Naive thymus-derived CD8-positive, alpha-beta T cell (primary cell): ENCODE results near the gene PKIG. TPM values are rescaled to one million over a fixed set of nuclear protein-coding genes. Genes with fewer than 3 reads are reported as not detected.

Experiments used
- ATAC-seq, 2 donors: fragments of 150-1000 bp; cut with Tn5 transposase in 1 of 2; sonication (Bioruptor Pico), chemical (Tn5 transposase) in 1 of 2; 1 replicate in 1 of 2; 2 replicates in 1 of 2; pipeline ENCODE4 v1.10.0; 2021; ENCODE audit warnings: mild to moderate bottlenecking in 2 of 2, moderate library complexity in 2 of 2
- POLR2A ChIA-PET: fragments of 350-600 bp; sonication (Branson Sonifier 250); formaldehyde crosslinking; loops from one replicate; lab custom pipeline; 2021; ENCODE audit warnings: antibody characterized with exemption; lab: Charles Lee
- DNase-seq, 10 donors: peaks; one replicate each; pipeline versions ENCODE4 v3.0.0 to v3.0.0-alpha.2; 2020 to 2022
- H3K27ac Mint-ChIP-seq, 10 donors: one replicate each; pipeline ENCODE4 v1.8.0; 2020 to 2022; ENCODE audit warnings: mild to moderate bottlenecking in 10 of 10, mixed read lengths in 10 of 10, moderate library complexity in 4 of 10, inconsistent platforms in 1 of 10
- H3K27me3 Mint-ChIP-seq, 5 donors: one replicate each; pipeline ENCODE4 v1.8.0; 2021 to 2022; ENCODE audit warnings: mixed read lengths in 5 of 5
- H3K36me3 Mint-ChIP-seq, 3 donors: one replicate each; pipeline ENCODE4 v1.8.0; 2020 to 2022; ENCODE audit warnings: mixed read lengths in 3 of 3, mild to moderate bottlenecking in 2 of 3, inconsistent platforms in 1 of 3
- H3K4me1 Mint-ChIP-seq, 4 donors: one replicate each; pipeline ENCODE4 v1.8.0; 2021 to 2022; ENCODE audit warnings: mixed read lengths in 4 of 4
- H3K4me3 Mint-ChIP-seq, 10 donors: one replicate each; pipeline ENCODE4 v1.8.0; 2020 to 2022; ENCODE audit warnings: mild to moderate bottlenecking in 10 of 10, mixed read lengths in 10 of 10, moderate library complexity in 6 of 10, inconsistent platforms in 1 of 10
- H3K9me3 Mint-ChIP-seq, 9 donors: one replicate each; pipeline ENCODE4 v1.8.0; 2020 to 2022; ENCODE audit warnings: mixed read lengths in 9 of 9, mild to moderate bottlenecking in 3 of 9, inconsistent platforms in 1 of 9, moderate library complexity in 1 of 9
- polyA plus RNA-seq, 3 donors: library from polyadenylated mRNA; unstranded; fragments of 300-500 nt; fragmentation: Illumina TruSeq; gene quantifications; one replicate each; pipeline ENCODE4 v1.2.3, GENCODE V29; 2021
- total RNA-seq, 8 experiments: library from RNA in 2 of 8; stranded (reverse) in 2 of 8; gene quantifications; one replicate each; pipeline ENCODE4 v1.2.3 and lab custom pipeline; 2021 to 2026

The PKIG gene
- total and polyA plus RNA-seq, 5 experiments from 2014 or later, result 6.1 to 9.0 (median 8.1) TPM

DNA sequence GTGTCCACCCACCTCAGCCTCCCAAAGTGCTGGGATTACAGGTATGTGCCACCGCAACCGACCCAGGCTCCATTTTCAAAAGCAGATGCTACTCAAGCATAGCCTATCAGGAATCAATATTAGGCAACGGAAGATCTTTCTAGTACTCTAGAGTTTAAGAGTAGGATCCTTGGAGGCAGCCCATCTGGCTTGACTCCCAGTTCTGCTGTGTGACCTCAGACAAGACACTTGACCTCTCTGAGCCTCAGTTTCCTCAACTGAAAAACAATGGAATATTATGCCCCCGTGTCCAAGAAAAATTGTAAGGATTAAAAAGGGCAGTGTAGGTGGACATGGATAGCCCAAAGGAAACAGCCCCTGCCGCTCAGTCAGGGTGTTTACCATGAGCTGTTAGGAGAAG lies 54.7 kb downstream of the PKIG start:
- ATAC-seq (no peak), DNase-seq (no peak)
- H3K27me3 Mint-ChIP-seq, result no peaks in the 10 kb centered on the region
- no peak overlapping the region for H3K4me3 Mint-ChIP-seq
- no peak overlapping the region for H3K27ac Mint-ChIP-seq
- H3K9me3 Mint-ChIP-seq, result no peaks in the 10 kb centered on the region
- H3K36me3 Mint-ChIP-seq, result peaks cover 4 to 62% (median 30%) of the 10 kb centered on the region in 3 donors
- H3K4me1 Mint-ChIP-seq, result peaks cover 18 to 24% (median 19%) of the 10 kb centered on the region in 4 donors
- POLR2A ChIA-PET, result interaction anchor here (1.2 to 1.6 kb wide), 2 partner anchors 8 to 14 kb away, joined by 3 to 4 read pairs; no protein-coding TSS in a partner anchor

DNA sequence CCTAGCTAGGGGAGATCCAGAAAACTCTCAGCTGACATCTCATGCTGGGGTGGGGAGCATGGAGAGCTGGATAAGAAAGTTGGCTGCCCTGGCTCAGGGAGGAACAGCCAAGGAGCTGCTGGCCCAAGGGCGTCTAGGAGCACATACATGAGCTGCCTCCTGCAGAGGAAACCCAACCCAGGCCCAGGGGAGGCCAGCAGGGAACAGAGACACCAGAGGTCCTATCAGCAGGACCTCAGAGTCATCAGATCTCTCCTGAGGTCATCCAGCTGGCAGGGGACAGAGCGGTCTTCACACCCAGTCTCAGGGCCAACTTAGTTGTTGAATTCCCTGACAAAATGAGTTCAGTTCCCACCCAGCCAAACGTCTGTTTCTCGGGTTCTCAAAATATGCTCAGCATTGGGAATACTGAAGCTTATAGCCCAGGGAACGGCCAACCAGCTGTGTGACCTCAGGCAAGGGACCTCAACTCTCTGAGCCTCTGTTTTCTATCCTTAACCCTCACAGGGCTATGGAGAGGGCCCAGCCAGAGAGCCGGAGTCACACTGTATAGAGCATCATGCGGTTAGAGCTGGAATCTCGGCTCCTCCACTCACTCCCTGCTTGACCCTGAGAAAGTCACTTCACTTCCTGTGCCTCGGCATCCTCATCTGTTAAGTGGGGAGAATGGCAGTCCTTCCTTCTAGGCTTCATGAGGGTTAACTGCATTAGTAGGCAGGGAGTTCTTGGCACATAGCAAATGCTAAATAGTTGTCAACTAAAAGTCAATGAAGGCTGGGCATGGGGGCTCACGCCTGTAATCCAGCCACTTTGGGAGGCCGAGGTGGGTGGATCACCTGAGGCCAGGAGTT lies 55.4 kb downstream of the PKIG start:
- POLR2A ChIA-PET, result interaction anchor here (1.2 to 1.6 kb wide), 2 partner anchors 9 to 13 kb away, joined by 3 to 4 read pairs; no protein-coding TSS in a partner anchor
- peaks cover 4 to 58% (median 30%) of the 10 kb centered on the region in 3 donors for H3K36me3 Mint-ChIP-seq
- H3K9me3 Mint-ChIP-seq, result no peaks in the 10 kb centered on the region
- no peaks in the 10 kb centered on the region for H3K27me3 Mint-ChIP-seq
- no peak overlapping the region for H3K4me3 Mint-ChIP-seq
- H3K27ac Mint-ChIP-seq, result peak overlapping the region in 1 of 10 donors; percentile 48
- ATAC-seq, result no peak
- peaks cover 24 to 31% (median 26%) of the 10 kb centered on the region in 4 donors for H3K4me1 Mint-ChIP-seq
- no peak for DNase-seq

DNA sequence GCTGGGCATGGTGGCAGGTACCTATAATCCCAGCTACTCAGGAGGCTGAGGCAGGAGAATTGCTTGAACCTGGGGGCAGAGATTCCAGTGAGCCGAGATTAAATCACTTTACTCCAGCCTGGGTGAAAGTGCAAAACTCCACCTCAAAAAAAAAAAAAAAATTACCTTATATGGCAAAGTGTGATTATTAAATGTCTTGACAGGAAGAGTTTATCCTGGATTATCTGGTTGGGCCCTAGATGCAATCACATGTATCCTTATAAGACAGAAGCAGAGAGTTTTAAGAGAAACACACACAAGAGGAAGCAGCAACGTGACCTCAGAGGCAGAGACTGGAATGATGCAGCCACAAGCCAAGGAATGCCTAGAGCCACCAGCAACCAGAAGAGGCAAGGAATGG lies 58.1 kb downstream of the PKIG start:
- H3K9me3 Mint-ChIP-seq, result no peaks in the 10 kb centered on the region
- peak overlapping the region in 1 of 10 donors; percentile 4 for H3K4me3 Mint-ChIP-seq
- DNase-seq, result no peak
- no peak for ATAC-seq
- POLR2A ChIA-PET, result interaction anchor here (1.0 kb wide), 1 partner anchor 23 kb away, joined by 3 read pairs; no protein-coding TSS in a partner anchor
- H3K36me3 Mint-ChIP-seq, result peaks cover 4 to 33% (median 25%) of the 10 kb centered on the region in 3 donors
- H3K4me1 Mint-ChIP-seq, result peaks cover 39 to 59% (median 53%) of the 10 kb centered on the region in 4 donors
- no peaks in the 10 kb centered on the region for H3K27me3 Mint-ChIP-seq
- peak overlapping the region in 6 of 10 donors; percentile 25 to 100 (median 54) for H3K27ac Mint-ChIP-seq

DNA sequence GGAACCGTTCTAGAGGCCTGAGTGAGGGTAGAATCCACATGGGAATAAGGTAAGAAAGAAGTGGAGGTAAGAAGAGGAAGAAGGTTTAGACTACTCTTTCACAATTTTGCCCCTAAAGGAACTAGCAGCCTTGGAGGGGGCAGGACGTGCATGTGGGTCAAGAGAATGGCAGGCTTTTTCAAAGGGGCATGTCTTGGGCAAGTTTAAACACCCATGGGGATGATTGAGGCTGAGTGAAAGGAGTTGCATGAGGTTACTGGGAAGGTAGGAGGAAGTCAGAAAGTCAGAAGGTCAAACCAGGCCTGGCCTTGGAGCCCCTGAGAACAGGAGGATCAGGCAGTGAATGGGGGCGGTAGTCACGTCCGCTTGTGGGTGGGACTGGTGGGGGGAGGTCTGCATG lies 58.9 kb downstream of the PKIG start:
- Mint-ChIP-seq H3K36me3 (peaks cover 4 to 25% (median 18%) of the 10 kb centered on the region in 3 donors), H3K4me3 (peak overlapping the region; percentile 3 to 79 (median 26)), H3K27ac (peak overlapping the region; percentile 83 to 100 (median 94)), H3K4me1 (peaks cover 43 to 67% (median 61%) of the 10 kb centered on the region in 4 donors), H3K27me3 (no peaks in the 10 kb centered on the region), H3K9me3 (no peaks in the 10 kb centered on the region)
- POLR2A ChIA-PET, result interaction anchor here (1.4 to 6.6 kb wide), 4 partner anchors 9 to 31 kb away, joined by 4 to 84 read pairs (median 26); no protein-coding TSS in a partner anchor
- DNase-seq, result no peak
- no peak for ATAC-seq

DNA sequence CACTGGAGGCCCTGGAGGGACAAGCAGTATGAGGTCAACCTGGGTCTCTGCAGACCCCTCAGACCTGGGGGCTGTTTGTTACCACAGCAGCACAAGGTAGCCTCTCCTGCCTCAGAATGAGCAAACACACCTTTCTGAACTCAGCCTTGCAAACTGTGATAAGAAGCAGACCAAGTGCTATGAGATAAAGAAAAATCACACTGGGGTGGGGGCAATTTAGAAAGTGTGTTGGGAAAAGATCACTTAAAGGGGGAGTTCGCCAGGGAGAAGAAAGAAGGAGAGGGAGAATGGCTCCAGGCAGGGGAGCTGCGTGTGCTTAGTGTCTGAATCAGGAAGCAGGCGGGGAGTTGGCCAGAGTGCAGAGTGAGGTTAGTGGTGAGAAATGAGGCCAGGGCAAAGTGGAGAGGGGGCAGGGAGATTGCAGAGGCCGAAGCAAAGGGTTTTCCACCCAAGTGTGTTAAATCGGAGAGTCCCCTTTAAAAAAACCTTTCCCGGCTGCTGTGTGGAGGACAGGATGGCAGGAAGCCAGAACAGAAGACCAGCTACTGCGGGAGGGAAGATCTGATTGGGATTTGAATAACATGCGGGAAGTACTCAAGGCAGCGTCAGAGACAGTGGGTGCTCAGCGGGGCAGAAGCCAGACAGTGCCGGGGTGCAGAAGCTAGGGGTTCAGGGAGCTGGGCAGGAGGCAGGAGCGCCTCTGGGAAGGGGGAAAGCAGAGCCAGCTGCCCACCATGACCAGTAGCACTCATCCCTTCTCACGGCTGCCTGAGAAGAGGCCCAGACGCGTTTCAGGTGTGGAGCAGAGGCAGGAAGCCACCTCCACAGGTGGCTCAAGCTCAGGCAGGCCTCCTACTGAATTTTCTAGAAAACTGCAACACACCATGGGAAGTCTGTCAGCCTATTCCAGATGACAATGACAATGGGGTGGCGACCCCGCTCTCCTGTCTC lies 60.1 kb downstream of the PKIG start:
- peaks cover 4 to 19% (median 11%) of the 10 kb centered on the region in 3 donors for H3K36me3 Mint-ChIP-seq

DNA sequence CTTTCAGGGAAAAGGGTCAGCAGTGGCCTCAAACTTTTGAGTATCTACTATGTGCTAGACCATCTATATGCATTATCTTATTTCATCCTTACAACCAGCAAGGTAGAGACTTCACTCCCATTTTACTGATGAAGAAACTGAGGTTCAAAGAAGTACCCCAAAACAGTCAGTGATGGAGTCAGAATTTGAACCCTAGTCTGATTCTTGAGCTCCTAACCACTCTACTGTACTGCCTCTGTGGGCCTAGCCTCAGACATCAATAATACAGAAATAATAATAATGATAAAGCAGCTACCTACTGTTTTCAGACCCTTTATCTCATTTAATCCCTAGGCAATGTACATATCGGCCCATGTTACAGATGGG lies 60.8 kb downstream of the PKIG start:
- no peak for DNase-seq
- POLR2A ChIA-PET, result interaction anchor here (0.6 to 6.6 kb wide), 12 partner anchors 7 to 179 kb away, joined by 3 to 84 read pairs (median 4); partner anchors contain the start of gene ADA
- Mint-ChIP-seq H3K27me3 (no peaks in the 10 kb centered on the region), H3K27ac (peak overlapping the region; percentile 91 to 100 (median 96)), H3K4me3 (peak overlapping the region in 9 of 10 donors; percentile 58 to 83 (median 70)), H3K4me1 (peaks cover 45 to 85% (median 78%) of the 10 kb centered on the region in 4 donors), H3K9me3 (no peaks in the 10 kb centered on the region), H3K36me3 (peaks cover 4 to 19% (median 11%) of the 10 kb centered on the region in 3 donors)
- ATAC-seq, result no peak

More for the DNA sequence above, 60.1 kb downstream of the PKIG start:
- H3K9me3 Mint-ChIP-seq, result no peaks in the 10 kb centered on the region
- peaks cover 45 to 78% (median 71%) of the 10 kb centered on the region in 4 donors for H3K4me1 Mint-ChIP-seq
- no peaks in the 10 kb centered on the region for H3K27me3 Mint-ChIP-seq
- H3K27ac Mint-ChIP-seq, result peak overlapping the region; percentile 91 to 100 (median 96)
- POLR2A ChIA-PET, result interaction anchor here (0.6 to 6.6 kb wide), 13 partner anchors 8 to 106 kb away, joined by 3 to 84 read pairs (median 4); partner anchors contain the start of gene ADA
- DNase-seq (peak in 5 of 10 donors; percentile 16 to 49 (median 39)), ATAC-seq (peak; percentile 43 to 48)
- H3K4me3 Mint-ChIP-seq, result peak overlapping the region; percentile 38 to 83 (median 67)

DNA sequence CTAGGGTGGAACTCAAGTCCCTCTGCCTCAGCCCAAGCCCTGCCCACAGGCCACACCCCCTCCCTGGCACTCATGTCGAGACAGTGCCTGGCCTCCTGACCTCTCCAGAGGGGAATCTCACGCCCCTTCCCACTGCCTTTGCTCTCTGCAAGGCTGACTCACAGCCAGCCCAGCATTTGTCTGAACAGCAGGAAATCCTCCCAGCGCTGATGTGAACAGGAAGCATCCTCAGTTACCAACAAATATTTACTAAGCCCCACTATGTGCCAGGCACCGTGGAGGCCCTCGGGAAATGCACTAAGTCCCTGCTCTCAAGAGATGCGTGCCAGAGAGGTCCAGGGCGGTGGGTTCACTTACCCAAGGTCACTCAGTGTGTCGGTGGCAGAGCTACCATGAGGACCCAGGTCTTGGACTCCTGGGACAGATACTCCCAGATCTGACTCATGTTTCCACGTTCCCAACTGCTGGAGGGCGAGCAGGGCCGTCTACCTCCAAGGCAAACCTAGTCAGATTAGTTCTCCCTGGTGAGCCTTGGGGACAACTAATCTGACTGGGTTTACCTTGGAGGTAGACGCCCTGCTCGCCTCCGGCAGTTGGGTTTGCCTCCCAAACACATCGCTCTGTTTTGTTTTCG lies 61.3 kb downstream of the PKIG start:
- Mint-ChIP-seq H3K4me3 (peak overlapping the region in 9 of 10 donors; percentile 65 to 82 (median 74)), H3K27me3 (no peaks in the 10 kb centered on the region), H3K36me3 (peaks cover 4 to 19% (median 8%) of the 10 kb centered on the region in 3 donors), H3K27ac (peak overlapping the region; percentile 92 to 100 (median 96)), H3K9me3 (no peaks in the 10 kb centered on the region), H3K4me1 (peaks cover 43 to 90% (median 83%) of the 10 kb centered on the region in 4 donors)
- ATAC-seq (peak; percentile 26 to 41), DNase-seq (peak in 9 of 10 donors; percentile 28 to 67 (median 38))
- POLR2A ChIA-PET, result interaction anchor here (0.6 to 6.6 kb wide), 12 partner anchors 11 to 179 kb away, joined by 3 to 84 read pairs (median 6); no protein-coding TSS in a partner anchor

DNA sequence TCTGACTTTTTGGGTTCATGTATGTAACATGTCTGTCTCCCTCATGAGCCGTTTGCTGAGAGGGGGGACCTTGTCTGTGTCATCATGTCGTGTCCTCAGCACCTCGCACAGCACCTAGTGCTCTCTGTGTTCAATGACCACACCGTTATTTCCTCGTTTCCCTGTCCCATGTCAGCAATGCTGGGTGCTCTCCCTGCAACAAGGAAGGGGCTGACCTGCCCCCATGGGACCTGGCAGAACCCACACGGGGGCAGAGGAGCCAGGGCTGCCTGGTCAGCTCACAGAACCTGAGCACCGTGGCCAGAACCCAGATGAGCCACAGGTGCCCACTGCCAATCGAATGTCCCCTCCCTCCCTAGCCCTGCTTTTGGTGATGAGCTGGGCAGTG lies 61.8 kb downstream of the PKIG start:
- Mint-ChIP-seq H3K27me3 (no peaks in the 10 kb centered on the region), H3K4me3 (peak overlapping the region in 9 of 10 donors; percentile 50 to 82 (median 73)), H3K4me1 (peaks cover 40 to 91% (median 87%) of the 10 kb centered on the region in 4 donors), H3K36me3 (peaks cover 4 to 16% (median 8%) of the 10 kb centered on the region in 3 donors), H3K9me3 (no peaks in the 10 kb centered on the region), H3K27ac (peak overlapping the region; percentile 91 to 100 (median 96))
- DNase-seq (no peak), ATAC-seq (peak in 1 of 2 donors; percentile 10)
- POLR2A ChIA-PET, result interaction anchor here (0.8 to 6.6 kb wide), 8 partner anchors 9 to 426 kb away, joined by 4 to 84 read pairs (median 8); partner anchors contain the start of gene YWHAB

DNA sequence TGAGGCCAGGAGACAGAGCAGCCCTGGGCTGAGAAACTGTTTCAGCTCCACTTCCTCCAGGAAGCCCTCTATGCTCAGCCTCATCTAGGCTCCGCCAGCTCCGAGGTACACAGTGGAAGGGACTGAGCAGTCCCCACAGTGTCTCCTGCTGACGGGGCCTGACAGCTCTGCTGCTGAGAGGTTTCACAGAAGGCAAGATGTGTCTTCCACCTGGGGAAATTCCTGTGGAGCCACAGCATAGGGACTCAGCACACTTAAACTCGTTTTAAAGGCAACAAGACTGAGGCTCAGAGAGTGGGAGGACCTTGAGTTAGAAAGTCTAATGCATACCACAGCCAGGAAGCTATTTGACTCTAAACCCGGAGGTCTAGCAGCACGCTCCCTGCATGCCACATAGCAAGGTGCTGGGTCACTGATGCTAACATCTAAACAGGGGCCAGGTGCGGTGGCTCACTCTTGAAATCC lies 62.3 kb downstream of the PKIG start:
- ATAC-seq, result peak; percentile 54 to 65
- Mint-ChIP-seq H3K4me1 (peaks cover 40 to 93% (median 89%) of the 10 kb centered on the region in 4 donors), H3K9me3 (no peaks in the 10 kb centered on the region), H3K27me3 (no peaks in the 10 kb centered on the region), H3K27ac (peak overlapping the region; percentile 91 to 100 (median 96)), H3K36me3 (peaks cover 4 to 13% (median 8%) of the 10 kb centered on the region in 3 donors), H3K4me3 (peak overlapping the region; percentile 40 to 82 (median 72))
- DNase-seq, result peak in 7 of 10 donors; percentile 21 to 54 (median 43)
- POLR2A ChIA-PET, result interaction anchor here (0.8 to 6.6 kb wide), 9 partner anchors 9 to 426 kb away, joined by 4 to 84 read pairs (median 7); partner anchors contain the start of gene YWHAB

DNA sequence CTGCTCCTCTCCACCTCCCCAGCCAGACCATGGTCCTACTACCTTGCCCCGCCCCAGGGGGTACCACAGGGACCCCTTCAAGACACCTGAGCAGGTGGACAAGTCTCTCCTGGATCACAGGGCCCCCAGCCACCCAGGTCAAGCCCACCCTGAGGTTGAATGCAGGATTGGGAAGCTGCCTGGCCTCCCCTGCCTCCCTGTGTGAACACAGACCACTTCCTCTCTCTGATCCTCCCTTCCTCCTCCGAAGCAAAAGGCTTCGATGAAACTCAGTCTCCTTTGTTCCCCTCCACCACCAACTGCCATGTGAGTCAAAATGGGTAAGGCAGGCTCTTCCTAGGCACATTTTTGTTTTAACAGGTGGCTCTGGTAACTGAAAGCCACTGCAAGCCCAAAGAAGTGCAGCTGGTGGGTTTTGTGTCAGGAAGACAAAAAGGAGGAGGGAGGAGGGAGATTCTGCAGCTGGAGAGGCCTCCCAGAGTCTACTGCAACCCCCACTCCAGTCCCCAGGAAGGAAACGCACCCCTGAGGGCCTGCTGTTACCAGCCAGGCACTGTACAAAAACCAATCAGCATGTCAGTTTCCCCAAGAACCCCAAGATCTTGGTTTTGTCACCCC lies 63.8 kb downstream of the PKIG start:
- no peaks in the 10 kb centered on the region for H3K9me3 Mint-ChIP-seq
- H3K4me1 Mint-ChIP-seq, result peaks cover 43 to 99% (median 96%) of the 10 kb centered on the region in 4 donors
- DNase-seq, result peak in 4 of 10 donors; percentile 33 to 52 (median 44)
- no peaks in the 10 kb centered on the region for H3K27me3 Mint-ChIP-seq
- H3K36me3 Mint-ChIP-seq, result peaks cover 0 to under 1% (median 0%) of the 10 kb centered on the region in 3 donors
- peak; percentile 17 to 31 for ATAC-seq
- peak overlapping the region; percentile 86 to 100 (median 94) for H3K27ac Mint-ChIP-seq
- H3K4me3 Mint-ChIP-seq, result peak overlapping the region; percentile 48 to 86 (median 70)
- POLR2A ChIA-PET, result interaction anchor here (0.5 to 6.6 kb wide), 13 partner anchors 8 to 427 kb away, joined by 3 to 84 read pairs (median 6); partner anchors contain the start of genes SERINC3 and YWHAB
